Retina (tissue), 1 donor: ENCODE data around the gene PPP2R1B.

ENCODE experiments used
- DNase-seq: peaks from one replicate; pipeline ENCODE4 v3.0.0-alpha.2; 2016

PPP2R1B gene

GRCh38 chr11:111745719-111746504 is 20.3 kb downstream of the PPP2R1B start:
- DNase-seq, result no peak

GRCh38 chr11:111743700-111744099 is 22.5 kb downstream of the PPP2R1B start:
- no peak for DNase-seq

- DNase-seq, result no peak
Measured at GRCh38 chr11:111741751-111742150, 24.4 kb downstream of the PPP2R1B start.

DNA sequence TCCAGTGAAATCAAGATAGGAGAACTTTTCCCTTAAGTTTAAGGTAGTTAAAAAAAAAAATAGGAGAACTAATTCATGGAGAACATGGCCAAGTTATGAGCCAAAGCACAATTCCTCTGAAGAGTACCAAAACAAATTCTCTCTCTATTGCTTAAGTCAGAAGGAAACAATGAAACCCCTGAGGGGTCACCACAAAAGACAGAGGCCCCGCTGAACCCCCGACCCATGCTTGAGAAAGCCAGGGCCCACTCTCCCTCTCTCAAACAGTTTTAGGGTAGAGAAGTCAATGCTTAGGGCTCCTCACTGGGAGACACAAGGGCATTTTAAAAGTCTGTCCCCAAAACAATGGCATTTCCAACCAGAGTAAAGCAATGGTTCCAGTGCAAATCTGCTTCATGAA is 26.9 kb downstream of the PPP2R1B start:
- no peak for DNase-seq

DNA sequence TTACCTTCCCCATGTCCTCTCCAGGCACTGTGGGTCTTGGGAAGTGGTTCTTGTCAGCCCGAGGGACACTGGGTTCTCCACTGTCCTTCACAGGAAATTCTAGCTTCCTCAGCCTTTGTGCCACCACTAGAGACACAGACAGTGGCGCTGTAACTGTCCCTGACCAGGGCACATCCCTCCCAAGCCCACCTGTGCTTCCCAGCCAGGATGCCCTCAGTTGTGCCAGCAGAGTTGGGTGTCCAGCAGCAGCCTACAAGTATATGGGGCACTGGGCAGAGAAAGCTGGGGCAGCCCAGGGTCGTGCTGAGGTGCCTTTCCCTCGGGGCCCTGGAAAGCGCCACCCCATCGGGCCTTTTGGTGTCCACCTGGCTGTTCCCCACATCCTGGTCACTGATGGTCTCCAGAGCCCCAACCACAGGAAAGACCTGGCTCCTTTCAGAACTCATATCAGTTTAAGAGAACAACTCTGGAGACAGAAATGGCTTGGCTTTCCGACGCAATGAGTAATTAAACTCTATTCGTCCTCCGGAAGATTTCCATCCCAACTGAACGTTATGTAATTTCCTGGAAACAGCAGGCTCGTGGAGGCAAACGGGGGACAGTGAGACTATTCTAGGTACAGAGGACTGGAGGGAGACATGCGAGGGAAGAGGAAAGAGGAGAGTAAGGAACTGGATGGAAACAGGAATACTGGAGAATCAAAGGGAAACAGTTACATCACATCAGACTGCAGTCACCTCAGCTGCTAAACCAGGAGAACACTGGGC is 28.6 kb downstream of the PPP2R1B start:
- DNase-seq, result no peak

GRCh38 chr11:111736621-111737443 is 29.4 kb downstream of the PPP2R1B start:
- peak; percentile 44 for DNase-seq

GRCh38 chr11:111736181-111736590 is 30.0 kb downstream of the PPP2R1B start:
- no peak for DNase-seq

GRCh38 chr11:111735262-111736116 is 30.7 kb downstream of the PPP2R1B start:
- peak; percentile 88 for DNase-seq

DNA sequence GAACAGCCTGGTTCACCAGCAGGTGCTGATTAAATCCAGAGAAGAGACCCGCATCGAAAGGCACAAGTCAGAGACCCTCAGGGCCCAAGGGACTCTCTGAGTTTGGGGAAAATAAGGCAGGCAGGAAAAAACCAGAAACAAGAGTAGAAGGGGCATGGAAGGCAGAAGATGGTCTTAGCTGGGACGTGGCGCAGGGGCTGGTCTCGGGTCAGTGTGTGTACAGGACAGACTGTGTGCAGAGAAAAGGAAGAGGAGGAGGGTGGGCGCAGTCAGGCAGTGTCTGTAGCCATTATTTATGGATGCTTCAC is 31.3 kb downstream of the PPP2R1B start:
- no peak for DNase-seq

DNA sequence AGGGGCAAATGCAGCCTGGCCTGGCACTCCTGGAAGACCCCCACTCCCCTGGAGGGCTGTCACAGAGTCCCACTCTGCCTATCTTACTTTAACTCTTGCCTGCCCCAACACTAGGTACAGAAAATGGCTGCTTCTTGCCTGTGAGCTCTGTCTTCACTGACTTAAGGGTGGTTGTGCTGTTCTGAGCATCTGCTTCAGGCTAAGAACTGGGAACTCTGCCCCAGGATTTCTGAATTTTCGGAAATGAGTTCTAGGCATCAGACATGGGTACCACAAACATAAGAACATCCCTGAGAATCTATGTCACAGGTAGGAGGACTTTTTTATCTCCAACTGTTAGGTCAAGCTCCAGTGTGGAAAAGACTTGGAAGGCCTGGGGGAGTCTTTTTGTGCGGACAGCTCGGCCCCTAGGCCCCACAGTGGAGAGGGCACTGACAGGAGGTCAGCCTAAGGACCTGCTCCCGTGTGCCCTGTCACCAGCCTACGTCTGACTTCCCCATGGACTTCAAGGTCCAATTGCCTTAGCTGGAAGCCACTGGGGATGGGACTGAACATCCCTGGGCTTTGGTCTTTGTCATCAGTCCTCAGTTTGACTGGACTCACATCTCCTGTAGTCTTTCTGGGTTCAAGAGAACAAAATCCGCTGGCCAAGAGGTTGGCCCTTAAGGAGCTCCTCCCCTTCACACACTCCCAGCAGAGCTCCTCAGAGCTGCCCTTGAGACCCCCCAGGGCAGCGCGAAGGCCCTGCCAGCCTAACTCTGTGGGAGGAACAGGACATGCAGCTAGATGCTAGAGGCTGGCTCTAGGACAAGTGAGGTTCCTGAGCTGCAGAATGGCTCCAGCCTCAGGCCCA is 31.9 kb downstream of the PPP2R1B start:
- DNase-seq, result peak; percentile 36

DNA sequence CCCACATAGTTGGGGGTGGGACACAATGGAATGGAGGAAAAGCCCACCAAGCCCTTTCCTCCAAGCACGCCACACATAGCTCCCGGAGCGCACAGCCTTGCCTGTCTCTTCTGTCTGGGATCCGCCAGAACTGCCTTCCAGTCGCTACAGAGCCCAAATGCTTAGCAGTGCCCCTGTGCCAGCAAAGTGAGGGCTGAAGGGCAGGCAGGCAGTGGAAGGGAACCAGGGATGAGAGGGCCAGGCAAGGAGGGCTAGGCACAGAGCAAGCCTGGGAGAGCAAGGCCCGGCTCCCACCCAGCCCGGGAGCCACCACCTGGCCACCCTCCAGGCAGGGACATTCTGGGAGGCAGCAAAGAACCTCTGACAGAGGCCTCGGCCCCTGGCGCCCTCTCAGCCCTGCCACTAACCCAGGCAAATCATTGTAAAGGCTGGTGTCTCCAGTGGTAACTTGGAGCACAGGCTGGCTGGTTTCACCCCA is 32.5 kb downstream of the PPP2R1B start:
- DNase-seq, result peak; percentile 29

DNA sequence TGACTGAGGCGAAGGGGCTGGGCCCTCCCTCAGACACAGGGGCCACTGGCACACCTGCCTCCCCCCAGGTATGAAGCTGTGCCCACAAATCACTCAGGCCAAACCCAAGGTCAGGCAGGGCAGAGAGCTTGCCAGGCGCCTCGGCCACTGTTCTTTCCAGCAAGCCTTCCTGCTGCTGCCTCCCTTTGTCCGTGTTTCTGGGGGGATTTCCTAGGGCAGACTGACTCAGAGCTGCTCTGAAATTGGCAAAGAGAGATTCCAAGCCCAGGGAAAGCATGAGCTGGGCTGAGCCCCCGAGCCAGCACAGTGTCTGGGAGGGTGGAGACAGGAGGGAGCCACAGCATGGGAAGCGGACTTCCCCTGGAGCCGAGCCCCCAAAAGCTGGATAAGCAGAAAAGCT is 33.2 kb downstream of the PPP2R1B start:
- DNase-seq, result peak; percentile 16

DNA sequence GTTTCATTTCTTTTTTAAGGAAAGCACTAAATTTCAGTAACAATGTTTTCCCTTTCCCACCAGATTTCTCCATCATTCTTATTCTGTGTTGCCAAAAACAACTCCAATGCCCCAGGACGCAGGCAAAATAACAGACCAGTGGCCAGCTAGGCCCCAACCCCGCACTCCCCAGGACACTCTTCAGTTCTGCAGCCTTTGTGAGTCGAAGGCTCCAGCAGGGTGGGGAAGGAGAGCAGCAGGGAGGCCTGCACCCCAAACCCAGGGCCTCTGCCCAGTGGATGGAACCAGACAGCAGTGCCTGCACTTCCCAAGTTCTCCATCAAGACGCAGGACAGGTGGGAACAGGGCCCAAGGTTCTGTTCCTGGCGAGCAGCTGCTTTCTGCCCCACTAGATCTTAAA is 34.4 kb downstream of the PPP2R1B start:
- DNase-seq, result no peak

DNA sequence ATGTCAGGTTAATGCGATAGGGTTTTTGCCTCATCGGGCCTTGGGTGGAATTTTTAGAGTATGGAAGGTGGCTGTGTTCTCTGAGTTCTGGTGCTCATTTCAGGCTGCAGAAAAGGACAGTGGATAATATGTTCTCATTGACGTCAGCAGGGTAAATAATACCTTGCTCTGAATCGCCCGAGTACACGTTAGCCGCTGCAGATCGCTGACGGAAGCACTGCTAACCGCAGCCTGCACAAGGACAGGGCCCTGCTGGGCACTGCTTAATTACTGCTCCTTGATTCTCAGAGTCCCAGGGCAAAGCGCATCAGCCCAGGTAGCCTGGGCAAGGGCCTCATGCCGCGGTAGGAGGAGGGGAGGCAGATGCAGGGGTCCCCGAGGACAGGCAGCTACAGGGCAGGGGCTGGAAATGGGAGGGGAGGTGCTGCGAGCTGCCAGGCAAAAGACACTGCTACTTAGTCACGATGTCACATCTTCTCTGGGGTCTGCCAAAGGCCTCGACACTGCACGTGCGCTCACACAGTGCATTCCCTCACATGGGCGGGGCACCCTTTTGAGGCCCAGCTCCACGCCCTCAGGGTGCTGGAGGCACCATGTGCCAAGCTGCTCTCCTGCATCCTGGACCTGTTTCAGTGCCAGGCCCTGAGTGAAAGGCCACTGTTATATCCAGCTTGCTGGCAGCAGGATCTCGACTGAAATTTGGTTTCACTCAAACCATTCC is 35.2 kb downstream of the PPP2R1B start:
- DNase-seq, result peak; percentile 64

DNA sequence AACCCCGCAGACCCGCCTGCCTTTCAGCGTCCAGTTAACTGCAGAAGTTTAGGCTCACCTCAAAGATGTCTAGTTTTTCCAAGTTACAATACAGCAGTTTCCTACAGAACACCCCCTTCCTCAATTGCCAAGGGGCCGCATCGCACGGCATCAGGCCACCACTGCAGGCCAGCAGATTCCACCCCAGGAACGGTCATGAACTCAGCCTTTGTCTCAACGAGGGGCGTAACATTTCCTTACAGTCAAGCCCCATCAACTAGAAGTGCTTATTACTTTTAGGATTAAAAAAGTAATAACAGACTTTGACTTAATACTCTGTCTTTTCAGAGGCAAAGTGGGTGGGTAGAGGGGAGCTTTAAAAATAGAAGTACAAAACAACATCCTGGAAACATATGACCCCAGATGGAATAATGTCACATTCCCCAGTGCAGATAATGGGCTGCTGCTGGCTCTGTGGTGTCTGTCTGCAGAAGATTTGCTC is 36.3 kb downstream of the PPP2R1B start:
- DNase-seq, result peak; percentile 39

GRCh38 chr11:111729071-111729830 is 36.9 kb downstream of the PPP2R1B start:
- DNase-seq, result peak; percentile 14

- no peak for DNase-seq
Measured at GRCh38 chr11:111727431-111727830, 38.8 kb downstream of the PPP2R1B start.

DNA sequence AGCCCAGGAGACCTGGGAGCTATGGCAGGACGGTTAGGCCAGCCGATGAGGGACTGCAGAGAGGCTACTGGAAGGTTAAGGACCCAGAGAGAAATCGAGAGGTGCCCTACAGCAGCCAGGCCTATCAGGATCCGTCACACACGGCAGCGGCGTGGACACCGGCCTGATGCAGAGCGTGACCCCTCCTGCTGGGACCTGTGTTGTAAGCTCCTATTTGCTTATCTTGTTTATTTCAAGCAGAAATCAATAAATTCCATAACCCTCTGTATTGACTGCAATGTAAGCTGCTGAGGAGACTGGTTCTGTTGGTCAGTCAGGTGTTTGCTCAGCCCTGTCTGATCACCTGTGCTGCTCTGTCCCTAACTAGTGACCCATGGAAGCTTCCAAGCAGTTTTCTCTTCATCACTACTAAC is 39.9 kb downstream of the PPP2R1B start:
- DNase-seq, result no peak

DNA sequence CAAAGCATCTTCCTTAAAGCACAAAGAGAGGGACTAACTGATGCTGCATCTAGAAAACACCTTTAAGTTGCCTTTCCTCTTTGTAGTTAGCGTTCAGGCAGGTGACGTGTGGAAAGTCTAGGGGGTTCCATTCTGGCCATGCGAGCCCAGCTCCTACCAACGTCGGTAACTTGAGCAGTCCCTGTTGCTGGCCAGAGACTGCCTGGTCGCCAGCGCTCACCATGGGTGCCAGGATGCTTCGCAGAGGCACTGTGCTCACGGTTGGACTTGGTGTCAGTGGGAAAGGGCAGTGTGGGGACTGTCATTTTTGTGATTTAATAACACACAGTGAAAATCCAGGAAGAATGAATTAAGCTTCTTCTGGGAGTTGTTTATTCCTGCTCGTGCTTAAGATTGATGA is 40.6 kb downstream of the PPP2R1B start:
- no peak for DNase-seq
